GM18867 (cell line): ENCODE data around the gene RAB31.
A peak's percentile ranks its signal among the peaks of the same experiment; 100 is the strongest.
"Not testable (repeated sequence)": the region's sequence is repeated elsewhere in the genome, so short reads cannot be mapped to it uniquely, and the experiment has no call there.

Source experiments
- ATAC-seq: cut with Tn5 transposase; IDR thresholded peaks from one replicate; pipeline ENCODE4 v1.9.1; 2021; ENCODE audit warnings: mild to moderate bottlenecking, moderate library complexity; ENCODE audit not compliant: unreplicated experiment

RAB31 gene

GRCh38 chr18:9854801-9855676 is 146.9 kb downstream of the RAB31 start:
- ATAC-seq, result no peak

- no peak for ATAC-seq
Measured at GRCh38 chr18:9855681-9856080, 147.6 kb downstream of the RAB31 start.

GRCh38 chr18:9856092-9856491 is 148.0 kb downstream of the RAB31 start:
- no peak for ATAC-seq

GRCh38 chr18:9857479-9857998 is 149.4 kb downstream of the RAB31 start:
- not testable (repeated sequence) for ATAC-seq

- no peak for ATAC-seq
Measured at GRCh38 chr18:9858642-9859041, 150.5 kb downstream of the RAB31 start.

- ATAC-seq, result no peak
Measured at GRCh38 chr18:9859232-9859631, 151.1 kb downstream of the RAB31 start.

- ATAC-seq, result no peak
Measured at GRCh38 chr18:9860682-9861081, 152.6 kb downstream of the RAB31 start.

GRCh38 chr18:9861157-9861556 is 153.1 kb downstream of the RAB31 start:
- peak; percentile 94 for ATAC-seq

GRCh38 chr18:9861933-9862332 is 153.8 kb downstream of the RAB31 start:
- ATAC-seq, result peak; percentile 58

GRCh38 chr18:9862686-9863085 is 154.6 kb downstream of the RAB31 start:
- no peak for ATAC-seq

GRCh38 chr18:9863282-9863681 is 155.2 kb downstream of the RAB31 start:
- no peak for ATAC-seq

- no peak for ATAC-seq
Measured at GRCh38 chr18:9865764-9866490, 157.8 kb downstream of the RAB31 start.

- no peak for ATAC-seq
Measured at GRCh38 chr18:9866627-9867026, 158.5 kb downstream of the RAB31 start.

- no peak for ATAC-seq
Measured at GRCh38 chr18:9867071-9867594, 159.0 kb downstream of the RAB31 start.

GRCh38 chr18:9868857-9869714 is 161.0 kb downstream of the RAB31 start:
- ATAC-seq, result no peak

- ATAC-seq, result peak; percentile 84
Measured at GRCh38 chr18:9869715-9870430, 161.8 kb downstream of the RAB31 start.

GRCh38 chr18:9870431-9871008 is 162.4 kb downstream of the RAB31 start:
- peak; percentile 39 for ATAC-seq

- ATAC-seq, result no peak
Measured at GRCh38 chr18:9871244-9871746, 163.2 kb downstream of the RAB31 start.

GRCh38 chr18:9872823-9873222 is 164.7 kb downstream of the RAB31 start:
- ATAC-seq, result no peak
